Naive B cell (primary cell): ENCODE measurements around the gene ZNF740. TPM values are rescaled to one million over a fixed set of nuclear protein-coding genes. Genes with fewer than 3 reads are reported as not detected.

Source experiments
- ATAC-seq, 2 donors: fragments of 150-1000 bp; cut with Tn5 transposase; 2 replicates each; pipeline ENCODE4 v1.10.0; 2021; ENCODE audit warnings: low read depth in 2 of 2, mild to moderate bottlenecking in 2 of 2, moderate library complexity in 2 of 2
- DNase-seq: peaks from one replicate; pipeline ENCODE4 v3.0.0; 2022
- H3K27ac Mint-ChIP-seq, 6 donors: one replicate each; pipeline ENCODE4 v1.8.0; 2020 to 2022; ENCODE audit warnings: mild to moderate bottlenecking in 6 of 6, mixed read lengths in 6 of 6, moderate library complexity in 5 of 6, inconsistent platforms in 2 of 6
- H3K27me3 Mint-ChIP-seq, 3 donors: one replicate each; pipeline ENCODE4 v1.8.0; 2021 to 2022; ENCODE audit warnings: mixed read lengths in 3 of 3, mild to moderate bottlenecking in 1 of 3
- H3K36me3 Mint-ChIP-seq, 2 donors: one replicate each; pipeline ENCODE4 v1.8.0; 2020 to 2022; ENCODE audit warnings: mixed read lengths in 2 of 2, inconsistent platforms in 1 of 2, mild to moderate bottlenecking in 1 of 2
- H3K4me1 Mint-ChIP-seq, 3 donors: one replicate each; pipeline ENCODE4 v1.8.0; 2020 to 2022; ENCODE audit warnings: mixed read lengths in 3 of 3, inconsistent platforms in 1 of 3, mild to moderate bottlenecking in 1 of 3, moderate library complexity in 1 of 3
- H3K4me3 Mint-ChIP-seq, 8 donors: one replicate each; pipeline ENCODE4 v1.8.0; 2020 to 2022; ENCODE audit warnings: mild to moderate bottlenecking in 8 of 8, mixed read lengths in 8 of 8, moderate library complexity in 8 of 8, inconsistent platforms in 2 of 8
- H3K9me3 Mint-ChIP-seq, 7 donors: one replicate each; pipeline ENCODE4 v1.8.0; 2020 to 2022; ENCODE audit warnings: mixed read lengths in 7 of 7, mild to moderate bottlenecking in 5 of 7, inconsistent platforms in 2 of 7, moderate library complexity in 1 of 7
- polyA plus RNA-seq, 6 donors: library from polyadenylated mRNA; unstranded; fragments of 300-500 nt; fragmentation: Illumina TruSeq; gene quantifications; one replicate each; pipeline ENCODE4 v1.2.3, GENCODE V29; 2021; ENCODE audit warnings: low read depth in 6 of 6

The ZNF740 gene
- polyA plus RNA-seq, 6 donors from 2014 or later, result 1.8 to 6.0 (median 4.2) TPM

DNA sequence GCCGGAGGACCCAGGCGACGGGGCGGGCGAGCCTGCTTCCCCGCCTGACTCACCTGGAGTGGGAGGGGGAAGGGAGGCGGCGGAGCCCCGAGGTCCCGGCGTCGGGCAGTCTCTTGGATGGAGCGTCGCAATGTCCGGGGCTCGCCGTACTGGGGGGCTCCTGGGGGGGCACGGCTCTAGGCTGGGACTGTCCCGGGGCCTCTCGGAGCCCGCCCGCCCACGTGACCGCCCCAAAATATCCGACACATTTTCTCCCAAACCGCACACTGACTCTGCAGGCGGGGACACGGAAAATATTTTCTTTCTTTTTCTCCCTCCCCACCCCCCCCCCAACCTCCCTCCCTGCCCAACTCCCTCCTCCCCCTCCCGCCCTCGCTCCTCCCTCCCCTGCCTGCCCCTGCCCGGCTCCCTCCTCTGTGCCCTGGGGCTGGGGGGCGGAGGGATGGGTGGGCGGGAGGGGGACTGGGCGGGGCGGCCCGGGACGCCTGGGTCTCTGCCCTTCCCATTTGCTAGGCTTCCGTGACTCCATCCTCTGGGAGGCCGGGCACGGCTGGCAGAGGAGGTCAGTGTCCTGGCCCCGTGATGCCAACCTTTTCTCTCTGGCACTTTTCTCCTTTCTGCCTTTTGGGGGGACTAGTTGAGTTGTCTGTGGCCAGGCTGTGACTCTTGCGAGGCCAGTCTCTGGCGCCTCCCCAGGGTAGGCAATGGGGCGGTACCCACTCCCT is 51.6 kb downstream of the ZNF740 start, which contains the start of gene RARG:
Gene RARG, minus strand, starts transcription at position 289 of the 725 bp plus-strand sequence. CDS start 4,664 bp downstream, outside the sequence.
- H3K4me1 Mint-ChIP-seq, result peaks cover 39 to 41% (median 40%) of the 10 kb centered on the region in 3 donors
- ATAC-seq (peak; percentile 65 to 66), DNase-seq (no peak)
- peak within 1 kb of the TSS; percentile 87 to 94 (median 90) for H3K4me3 Mint-ChIP-seq
- peaks cover 0 to 20% (median 16%) of the 10 kb centered on the region in 3 donors for H3K27me3 Mint-ChIP-seq
- peak within 1 kb of the TSS in 5 of 6 donors; percentile 5 to 89 (median 75) for H3K27ac Mint-ChIP-seq
- no peaks in the 10 kb centered on the region for H3K36me3 Mint-ChIP-seq
- no peaks in the 10 kb centered on the region for H3K9me3 Mint-ChIP-seq

- Mint-ChIP-seq H3K4me1 (peaks cover 39 to 45% (median 42%) of the 10 kb centered on the region in 3 donors), H3K27ac (peak overlapping the region in 5 of 6 donors; percentile 5 to 89 (median 75)), H3K27me3 (peaks cover 0 to 20% (median 16%) of the 10 kb centered on the region in 3 donors), H3K36me3 (no peaks in the 10 kb centered on the region), H3K9me3 (no peaks in the 10 kb centered on the region), H3K4me3 (peak overlapping the region; percentile 87 to 94 (median 90))
- DNase-seq, result no peak
- ATAC-seq, result peak; percentile 25 to 34
Measured at GRCh38 chr12:53232646-53233461, 52.3 kb downstream of the ZNF740 start.

DNA sequence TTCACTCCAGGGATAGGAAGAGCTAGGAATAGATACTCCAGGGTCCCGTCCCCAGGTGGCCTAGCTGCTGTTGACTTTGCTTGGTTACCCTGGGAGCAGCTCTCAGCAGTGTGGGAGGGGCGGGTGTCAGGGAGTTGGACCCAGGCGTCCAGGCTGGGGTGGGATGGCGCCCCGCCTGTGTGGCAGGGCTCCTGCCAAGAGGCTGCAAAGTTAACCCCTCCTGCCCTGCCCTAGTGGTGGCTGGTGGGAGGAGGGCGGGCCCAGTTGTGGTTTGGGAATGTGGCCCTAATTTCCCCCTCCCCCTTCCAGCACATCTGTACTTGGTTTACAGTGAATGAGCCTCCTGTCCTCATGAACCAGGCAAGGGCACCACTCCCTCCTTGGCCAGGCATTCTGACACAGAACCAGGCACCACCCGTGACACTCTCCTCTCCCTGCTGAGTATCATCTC is 53.2 kb downstream of the ZNF740 start:
- H3K27me3 Mint-ChIP-seq, result peaks cover 0 to 20% (median 16%) of the 10 kb centered on the region in 3 donors
- H3K9me3 Mint-ChIP-seq, result no peaks in the 10 kb centered on the region
- peaks cover 39 to 45% (median 42%) of the 10 kb centered on the region in 3 donors for H3K4me1 Mint-ChIP-seq
- no peak overlapping the region for H3K27ac Mint-ChIP-seq
- H3K4me3 Mint-ChIP-seq, result peak overlapping the region in 5 of 8 donors; percentile 13 to 87 (median 41)
- no peaks in the 10 kb centered on the region for H3K36me3 Mint-ChIP-seq
- ATAC-seq (no peak), DNase-seq (no peak)

GRCh38 chr12:53234271-53234914 is 53.9 kb downstream of the ZNF740 start:
- peaks cover 0 to 20% (median 16%) of the 10 kb centered on the region in 3 donors for H3K27me3 Mint-ChIP-seq
- peak overlapping the region in 3 of 8 donors; percentile 16 to 65 (median 41) for H3K4me3 Mint-ChIP-seq
- peaks cover 38 to 45% (median 42%) of the 10 kb centered on the region in 3 donors for H3K4me1 Mint-ChIP-seq
- no peaks in the 10 kb centered on the region for H3K36me3 Mint-ChIP-seq
- ATAC-seq (no peak), DNase-seq (no peak)
- no peaks in the 10 kb centered on the region for H3K9me3 Mint-ChIP-seq
- H3K27ac Mint-ChIP-seq, result peak overlapping the region in 1 of 6 donors; percentile 33

GRCh38 chr12:53235164-53235563 is 54.6 kb downstream of the ZNF740 start:
- peaks cover 31 to 46% (median 43%) of the 10 kb centered on the region in 3 donors for H3K4me1 Mint-ChIP-seq
- peaks cover 0 to 20% (median 16%) of the 10 kb centered on the region in 3 donors for H3K27me3 Mint-ChIP-seq
- DNase-seq (no peak), ATAC-seq (no peak)
- H3K4me3 Mint-ChIP-seq, result no peak overlapping the region
- H3K9me3 Mint-ChIP-seq, result no peaks in the 10 kb centered on the region
- no peak overlapping the region for H3K27ac Mint-ChIP-seq
- H3K36me3 Mint-ChIP-seq, result no peaks in the 10 kb centered on the region

DNA sequence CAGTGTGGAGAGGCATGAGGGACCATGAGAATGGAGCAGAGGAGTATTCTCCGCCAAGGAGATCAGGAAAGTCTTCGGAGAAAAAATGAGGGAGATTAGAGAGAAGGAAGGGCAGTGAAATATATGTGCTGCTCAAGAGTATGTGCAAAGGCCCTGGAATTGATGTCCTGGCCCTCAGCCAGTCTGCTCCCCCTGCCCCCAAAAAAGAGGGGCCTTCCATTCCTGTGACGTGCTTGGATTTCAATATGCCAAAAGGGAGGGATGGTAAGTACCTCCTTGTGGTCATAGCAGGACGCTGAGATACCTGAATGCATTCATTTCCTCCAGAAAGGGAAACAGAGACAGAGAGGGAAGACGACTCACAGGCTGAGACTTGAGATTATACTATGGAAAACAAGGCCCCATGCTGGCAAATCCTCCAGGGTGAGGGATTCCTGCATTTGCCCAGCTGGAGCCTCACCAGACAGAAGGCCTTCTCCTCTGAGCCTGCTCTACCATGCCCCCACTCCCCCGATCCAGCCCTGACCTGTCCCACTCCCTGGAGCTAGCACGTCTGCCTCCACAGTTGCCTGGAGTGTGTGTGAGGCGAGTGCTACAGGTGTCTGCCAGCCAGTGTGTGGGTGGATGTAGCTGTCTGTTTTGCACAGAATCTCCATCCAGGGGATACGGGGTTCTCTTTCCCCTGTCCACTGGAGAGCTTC is 55.4 kb downstream of the ZNF740 start:
- no peak for DNase-seq
- ATAC-seq, result no peak
- no peaks in the 10 kb centered on the region for H3K36me3 Mint-ChIP-seq
- no peaks in the 10 kb centered on the region for H3K9me3 Mint-ChIP-seq
- peak overlapping the region in 4 of 6 donors; percentile 52 to 73 (median 64) for H3K27ac Mint-ChIP-seq
- peak overlapping the region in 4 of 8 donors; percentile 25 to 63 (median 48) for H3K4me3 Mint-ChIP-seq
- H3K27me3 Mint-ChIP-seq, result peaks cover 0 to 20% (median 16%) of the 10 kb centered on the region in 3 donors
- H3K4me1 Mint-ChIP-seq, result peaks cover 33 to 49% (median 47%) of the 10 kb centered on the region in 3 donors

- peaks cover 40 to 56% (median 52%) of the 10 kb centered on the region in 3 donors for H3K4me1 Mint-ChIP-seq
- peak overlapping the region in 5 of 8 donors; percentile 3 to 63 (median 43) for H3K4me3 Mint-ChIP-seq
- no peak for DNase-seq
- peak; percentile 63 to 69 for ATAC-seq
- H3K9me3 Mint-ChIP-seq, result no peaks in the 10 kb centered on the region
- H3K27me3 Mint-ChIP-seq, result peaks cover 0 to 25% (median 16%) of the 10 kb centered on the region in 3 donors
- peak overlapping the region in 3 of 6 donors; percentile 3 to 59 (median 52) for H3K27ac Mint-ChIP-seq
- no peaks in the 10 kb centered on the region for H3K36me3 Mint-ChIP-seq
Measured at GRCh38 chr12:53236443-53237111, 56.1 kb downstream of the ZNF740 start.

DNA sequence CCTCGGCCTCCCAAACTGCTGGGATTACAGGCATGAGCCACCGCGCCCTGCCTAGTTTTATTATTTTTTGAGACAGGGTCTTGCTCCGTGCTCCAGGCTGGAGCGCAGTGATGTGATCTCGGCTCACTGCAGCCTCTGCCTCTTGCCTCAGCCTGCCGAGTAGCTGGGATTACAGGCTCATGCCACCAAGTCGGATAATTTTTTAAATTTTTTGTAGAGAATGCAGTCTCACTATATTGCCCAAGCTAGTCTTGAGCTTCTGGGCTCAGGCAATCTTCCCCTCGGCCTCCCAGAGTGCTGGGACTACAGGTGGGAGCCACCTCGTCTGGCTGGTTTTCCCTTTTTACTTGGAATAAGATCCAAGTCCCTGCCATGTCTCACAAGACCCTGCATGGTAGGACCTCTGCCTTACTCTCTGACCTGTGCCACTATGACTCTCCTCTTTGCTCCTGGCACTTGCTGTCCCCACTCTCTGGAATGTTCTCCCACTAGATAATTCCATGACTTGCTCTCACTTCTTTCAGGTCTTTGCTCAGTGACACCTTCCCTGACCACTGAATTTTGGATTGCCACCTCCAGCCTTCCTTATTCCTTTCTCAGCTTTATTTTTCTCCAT is 59.2 kb downstream of the ZNF740 start:
- Mint-ChIP-seq H3K9me3 (no peaks in the 10 kb centered on the region), H3K27ac (peak overlapping the region in 2 of 6 donors; percentile 54 to 76), H3K4me3 (no peak overlapping the region), H3K4me1 (peaks cover 27 to 44% (median 43%) of the 10 kb centered on the region in 3 donors), H3K27me3 (peaks cover 3 to 18% (median 14%) of the 10 kb centered on the region in 3 donors), H3K36me3 (no peaks in the 10 kb centered on the region)
- ATAC-seq (no peak), DNase-seq (no peak)

DNA sequence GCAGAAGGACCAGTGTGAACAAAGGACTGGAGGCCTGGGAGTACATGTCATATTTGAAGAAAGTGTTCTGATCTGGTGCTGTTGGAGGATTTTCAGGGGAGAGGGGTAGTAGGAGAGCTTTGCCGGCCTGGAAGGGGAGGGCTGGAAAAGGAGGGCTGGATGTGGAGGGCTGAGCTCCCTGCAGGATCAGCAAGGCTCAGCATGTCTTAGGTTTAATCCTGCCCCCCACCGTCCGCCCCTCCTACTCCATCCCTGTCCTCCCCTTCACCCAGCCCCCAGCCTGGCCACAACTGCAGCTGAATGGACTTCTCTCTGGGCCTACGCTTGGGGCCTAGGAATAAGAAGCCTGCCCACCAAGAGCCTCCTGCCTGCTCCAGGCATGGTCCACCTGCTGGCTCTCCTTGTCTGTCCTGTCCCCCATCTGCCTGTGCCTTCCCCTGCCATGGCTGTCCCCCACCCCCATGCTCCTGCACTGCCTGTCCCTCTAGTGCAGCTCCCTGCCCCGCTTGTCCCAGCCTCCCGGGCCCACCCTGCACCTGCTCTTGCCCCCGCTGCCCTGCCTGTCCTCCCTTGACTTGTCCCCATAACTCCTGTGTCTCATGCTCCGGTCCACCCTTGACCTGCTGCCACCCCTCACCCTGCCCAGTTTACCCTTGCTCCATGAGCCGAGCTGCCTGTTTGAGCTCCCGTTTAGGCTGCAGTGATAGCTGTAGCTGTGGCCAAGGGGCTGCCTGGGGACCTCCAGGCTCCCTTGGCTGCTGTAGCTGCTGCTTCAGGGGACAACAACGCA is 61.3 kb downstream of the ZNF740 start:
- H3K27me3 Mint-ChIP-seq, result peaks cover 3 to 18% (median 14%) of the 10 kb centered on the region in 3 donors
- H3K36me3 Mint-ChIP-seq, result no peaks in the 10 kb centered on the region
- ATAC-seq (no peak), DNase-seq (no peak)
- H3K9me3 Mint-ChIP-seq, result no peaks in the 10 kb centered on the region
- peaks cover 11 to 27% (median 27%) of the 10 kb centered on the region in 3 donors for H3K4me1 Mint-ChIP-seq
- peak overlapping the region in 1 of 6 donors; percentile 13 for H3K27ac Mint-ChIP-seq
- no peak overlapping the region for H3K4me3 Mint-ChIP-seq

GRCh38 chr12:53244337-53244736 is 63.8 kb downstream of the ZNF740 start:
- peaks cover 9 to 24% (median 20%) of the 10 kb centered on the region in 3 donors for H3K4me1 Mint-ChIP-seq
- DNase-seq (no peak), ATAC-seq (no peak)
- H3K4me3 Mint-ChIP-seq, result no peak overlapping the region
- no peak overlapping the region for H3K27ac Mint-ChIP-seq
- H3K36me3 Mint-ChIP-seq, result no peaks in the 10 kb centered on the region
- peaks cover 3 to 18% (median 14%) of the 10 kb centered on the region in 3 donors for H3K27me3 Mint-ChIP-seq
- no peaks in the 10 kb centered on the region for H3K9me3 Mint-ChIP-seq
